ENCODE results near the gene AKAP6. TPM values are rescaled to one million over a fixed set of nuclear protein-coding genes. Genes with fewer than 3 reads are reported as not detected.

Gene AKAP6
- total RNA-seq, 1 donor from 2014 or later: 1.5 TPM

GRCh38 chr14:32618991-32619390 lies 289.9 kb downstream of the AKAP6 start:
- no peak for DNase-seq (ENCODE audit: low spot score)

GRCh38 chr14:32620303-32620702 lies 291.2 kb downstream of the AKAP6 start:
- DNase-seq (ENCODE audit: low spot score): no peak

GRCh38 chr14:32620724-32621123 lies 291.6 kb downstream of the AKAP6 start:
- DNase-seq (ENCODE audit: low spot score): no peak

GRCh38 chr14:32621585-32621984 lies 292.5 kb downstream of the AKAP6 start:
- DNase-seq (ENCODE audit: low spot score): no peak

- no peak for DNase-seq (ENCODE audit: low spot score)
These were observed 293.6 kb downstream of the AKAP6 start for GRCh38 chr14:32622742-32623141.

GRCh38 chr14:32623300-32624093 lies 294.4 kb downstream of the AKAP6 start:
- no peak for DNase-seq (ENCODE audit: low spot score)

- no peak for DNase-seq (ENCODE audit: low spot score)
These were observed 296.1 kb downstream of the AKAP6 start for GRCh38 chr14:32625211-32625610.

- DNase-seq (ENCODE audit: low spot score): no peak
These were observed 298.6 kb downstream of the AKAP6 start for GRCh38 chr14:32627545-32628298.

- no peak for DNase-seq (ENCODE audit: low spot score)
These were observed 300.1 kb downstream of the AKAP6 start for GRCh38 chr14:32629236-32629635.

GRCh38 chr14:32630701-32631100 lies 301.6 kb downstream of the AKAP6 start:
- DNase-seq (ENCODE audit: low spot score): no peak

GRCh38 chr14:32633224-32633859 lies 304.2 kb downstream of the AKAP6 start:
- no peak for DNase-seq (ENCODE audit: low spot score)

- no peak for DNase-seq (ENCODE audit: low spot score)
These were observed 304.8 kb downstream of the AKAP6 start for GRCh38 chr14:32633930-32634329.

- DNase-seq (ENCODE audit: low spot score): no peak
These were observed 306.1 kb downstream of the AKAP6 start for GRCh38 chr14:32635061-32635719.

GRCh38 chr14:32637582-32637981 lies 308.5 kb downstream of the AKAP6 start:
- no peak for DNase-seq (ENCODE audit: low spot score)

GRCh38 chr14:32639208-32639607 lies 310.1 kb downstream of the AKAP6 start:
- no peak for DNase-seq (ENCODE audit: low spot score)

- DNase-seq (ENCODE audit: low spot score): no peak
These were observed 316.5 kb downstream of the AKAP6 start for GRCh38 chr14:32645551-32645950.

- no peak for DNase-seq (ENCODE audit: low spot score)
These were observed 319.3 kb downstream of the AKAP6 start for GRCh38 chr14:32648434-32648833.

- DNase-seq (ENCODE audit: low spot score): no peak
These were observed 320.9 kb downstream of the AKAP6 start for GRCh38 chr14:32650030-32650429.

GRCh38 chr14:32650665-32651064 lies 321.6 kb downstream of the AKAP6 start:
- no peak for DNase-seq (ENCODE audit: low spot score)

- no peak for DNase-seq (ENCODE audit: low spot score)
These were observed 325.0 kb downstream of the AKAP6 start for GRCh38 chr14:32654106-32654505.

- no peak for DNase-seq (ENCODE audit: low spot score)
These were observed 327.5 kb downstream of the AKAP6 start for GRCh38 chr14:32656601-32657000.

- no peak for DNase-seq (ENCODE audit: low spot score)
These were observed 328.0 kb downstream of the AKAP6 start for GRCh38 chr14:32657081-32657480.

Measured in mesenteric fat pad (tissue), 1 donor.